WTC11 (cell line): ENCODE measurements around the gene PPFIBP1.

Source experiments
- CREB1 ChIP-seq: sonication (generic); formaldehyde crosslinking; IDR thresholded peaks from 2 replicates; pipeline ENCODE4 v1.8.0; 2023; ENCODE audit warnings: mild to moderate bottlenecking, missing genetic modification reagents
- CTCF ChIP-seq: fragments of 200-600 bp; IDR thresholded peaks from 2 replicates; pipeline ENCODE4 v1.8.0; 2022; ENCODE audit warnings: antibody characterized with exemption
- E2F1 ChIP-seq: sonication (generic); formaldehyde crosslinking; IDR thresholded peaks from 2 replicates; pipeline ENCODE4 v1.8.0; 2022; ENCODE audit warnings: mild to moderate bottlenecking, missing genetic modification reagents
- FOXJ3 ChIP-seq: sonication (generic); formaldehyde crosslinking; IDR thresholded peaks from 2 replicates; pipeline ENCODE4 v1.9.0; 2021; ENCODE audit warnings: missing genetic modification reagents, mild to moderate bottlenecking, borderline replicate concordance
- HMGXB4 ChIP-seq: sonication (generic); formaldehyde crosslinking; IDR thresholded peaks from 2 replicates; pipeline ENCODE4 v1.8.1; 2023; ENCODE audit warnings: mild to moderate bottlenecking, moderate library complexity, missing genetic modification reagents
- NR3C1 ChIP-seq: sonication (generic); formaldehyde crosslinking; conservative IDR thresholded peaks from 2 replicates; pipeline ENCODE4 v1.8.1; 2023; ENCODE audit warnings: low read depth, mild to moderate bottlenecking, missing genetic modification reagents
- TCF7 ChIP-seq: sonication (generic); formaldehyde crosslinking; IDR thresholded peaks from 2 replicates; pipeline ENCODE4 v1.8.0; 2022; ENCODE audit warnings: mild to moderate bottlenecking, low read depth, missing genetic modification reagents, moderate library complexity
- USF2 ChIP-seq: sonication (generic); formaldehyde crosslinking; IDR thresholded peaks from 2 replicates; pipeline ENCODE4 v1.8.1; 2023; ENCODE audit warnings: mild to moderate bottlenecking, missing genetic modification reagents, moderate library complexity
- ZNF232 ChIP-seq: sonication (generic); formaldehyde crosslinking; IDR thresholded peaks from 2 replicates; pipeline ENCODE4 v1.8.0; 2022; ENCODE audit warnings: mild to moderate bottlenecking, missing genetic modification reagents

- TF ChIP-seq CTCF: no peak
- TF ChIP-seq E2F1 (CRISPR knock-in tag): no peak
- TF ChIP-seq USF2 (CRISPR knock-in tag): no peak
- no peak for TF ChIP-seq FOXJ3
- TF ChIP-seq TCF7 (CRISPR knock-in tag): no peak
- TF ChIP-seq NR3C1 (CRISPR knock-in tag): no peak
- no peak for TF ChIP-seq HMGXB4
- TF ChIP-seq CREB1 (CRISPR knock-in tag): no peak
- no peak for TF ChIP-seq ZNF232
These were observed 25.3 kb downstream of the PPFIBP1 start for GRCh38 chr12:27549236-27549800.
